ENCODE results near the gene ACOX3.
"Not testable (repeated sequence)": the region's sequence is repeated elsewhere in the genome, so short reads cannot be mapped to it uniquely, and the experiment has no call there.

ACOX3 gene

DNA sequence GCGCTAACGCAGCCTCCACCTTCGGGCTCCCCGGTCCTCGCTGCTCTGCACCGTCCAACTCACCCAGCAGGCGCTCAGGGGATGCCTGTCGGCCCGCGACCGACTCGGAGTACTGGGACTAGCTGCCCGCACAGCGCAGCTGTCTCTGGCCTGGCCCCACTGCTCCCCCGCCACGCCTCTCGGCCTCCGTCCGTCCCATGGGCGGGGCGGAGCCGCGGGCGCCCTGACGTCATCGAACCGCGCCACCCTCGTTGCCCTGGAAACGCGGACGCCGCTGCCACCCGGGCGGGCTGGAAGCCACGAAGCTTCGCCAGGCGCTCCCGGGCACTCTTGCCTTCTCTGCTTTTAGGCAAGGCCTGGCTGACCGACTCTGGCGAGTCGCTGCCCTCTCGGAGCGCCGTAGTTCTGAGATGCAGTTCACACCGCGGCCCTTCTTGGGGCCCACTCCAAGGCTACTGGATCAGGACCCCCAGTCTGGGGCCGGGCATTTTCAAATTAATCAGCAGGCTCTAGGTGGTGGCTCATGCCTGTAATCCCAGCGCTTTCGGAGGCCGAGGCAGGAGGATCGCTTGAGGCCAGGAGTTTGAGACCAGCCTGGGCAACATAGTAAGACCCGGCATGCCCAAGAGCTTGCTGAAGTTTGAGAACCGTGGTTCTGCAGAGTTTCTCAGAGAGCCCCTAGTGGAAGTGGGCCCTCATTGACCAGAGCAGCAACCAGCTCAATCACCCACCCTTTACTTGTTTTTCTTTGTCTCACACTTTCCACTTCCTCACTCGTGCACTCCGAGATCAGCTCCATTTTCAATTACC lies 12.0 kb downstream of the ACOX3 start:
- DNase-seq, result peak; percentile 48

DNA sequence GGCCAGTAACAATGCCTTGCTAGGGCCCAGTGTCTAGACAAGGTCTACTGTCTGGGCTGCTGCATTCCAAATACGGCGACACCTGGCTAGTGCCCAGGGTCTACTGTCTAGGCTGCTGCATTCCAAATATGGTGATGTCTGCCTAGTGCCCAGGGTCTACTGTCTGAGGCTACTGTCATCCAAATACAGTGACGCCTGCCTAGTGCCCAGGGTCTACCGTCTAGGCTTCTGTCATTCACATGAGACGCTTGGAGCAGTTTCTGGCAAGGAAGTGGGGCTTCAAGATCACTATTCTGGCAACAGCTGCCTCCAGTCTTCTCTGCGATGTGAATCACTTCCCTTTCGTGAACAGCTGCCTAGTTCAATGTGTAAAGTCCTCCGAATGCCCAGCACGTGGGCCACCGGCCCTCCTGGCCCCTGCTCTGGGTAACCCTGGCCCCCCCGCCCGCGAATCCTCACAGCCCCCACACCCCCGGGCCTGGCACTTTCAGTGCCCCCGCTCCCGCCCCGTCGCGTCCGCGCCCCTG lies 12.7 kb downstream of the ACOX3 start:
- no peak for DNase-seq

DNA sequence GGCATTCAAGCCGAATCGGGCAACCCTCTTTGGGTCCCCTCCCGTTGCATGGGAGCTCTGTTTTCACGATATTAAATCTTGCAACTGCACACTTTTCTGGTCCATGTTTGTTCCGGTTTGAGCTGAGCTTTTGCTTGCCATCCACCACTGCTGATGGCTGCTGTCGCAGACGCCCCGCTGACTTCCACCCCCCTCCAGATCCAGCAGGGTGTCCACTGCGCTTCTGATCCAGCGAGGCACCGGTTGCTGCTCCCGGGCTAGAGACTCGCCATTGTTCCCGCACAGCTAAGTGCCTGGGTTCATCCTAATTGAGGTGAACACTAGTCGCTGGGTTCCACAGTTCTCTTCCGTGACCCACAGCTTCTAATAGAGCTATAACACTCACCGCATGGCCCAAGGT lies 13.3 kb downstream of the ACOX3 start:
- no peak for DNase-seq

DNA sequence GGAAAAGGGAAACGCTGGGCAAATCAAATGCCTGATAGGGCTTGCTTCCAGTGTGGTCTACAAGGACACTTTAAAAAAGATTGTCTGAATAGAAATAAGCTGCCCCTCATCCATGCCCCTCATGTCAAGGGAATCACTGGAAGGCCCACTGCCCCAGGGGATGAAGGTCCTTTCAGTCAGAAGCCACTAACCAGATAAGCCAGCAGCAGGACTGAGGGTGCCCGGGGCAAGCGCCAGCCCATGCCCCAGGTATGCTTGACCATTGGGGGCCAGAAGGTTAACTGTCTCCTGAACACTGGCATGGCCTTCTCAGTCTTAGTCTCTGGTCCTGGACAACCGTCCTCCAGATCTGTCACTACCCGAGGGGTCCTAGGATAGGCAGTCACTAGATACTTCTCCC lies 17.7 kb downstream of the ACOX3 start:
- no peak for DNase-seq

DNA sequence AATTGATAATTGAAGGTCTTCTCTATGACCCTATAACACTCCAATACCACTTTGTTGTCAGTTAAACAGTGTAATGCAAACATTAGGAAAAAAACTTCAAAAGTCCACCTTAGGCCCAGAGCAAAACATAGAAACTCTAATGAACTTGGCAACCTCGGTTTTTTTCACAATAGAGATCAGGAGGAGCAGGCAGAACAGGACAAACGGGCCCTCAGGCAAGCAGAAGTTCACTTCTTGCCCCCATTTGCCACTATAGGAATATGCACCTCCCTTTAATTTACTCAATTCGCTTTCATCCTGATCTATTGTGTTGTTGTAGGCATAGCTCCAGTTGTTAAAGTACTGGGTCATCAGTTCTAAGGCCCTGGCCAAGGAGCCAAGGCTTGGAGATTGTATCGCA lies 18.2 kb downstream of the ACOX3 start:
- no peak for DNase-seq

DNA sequence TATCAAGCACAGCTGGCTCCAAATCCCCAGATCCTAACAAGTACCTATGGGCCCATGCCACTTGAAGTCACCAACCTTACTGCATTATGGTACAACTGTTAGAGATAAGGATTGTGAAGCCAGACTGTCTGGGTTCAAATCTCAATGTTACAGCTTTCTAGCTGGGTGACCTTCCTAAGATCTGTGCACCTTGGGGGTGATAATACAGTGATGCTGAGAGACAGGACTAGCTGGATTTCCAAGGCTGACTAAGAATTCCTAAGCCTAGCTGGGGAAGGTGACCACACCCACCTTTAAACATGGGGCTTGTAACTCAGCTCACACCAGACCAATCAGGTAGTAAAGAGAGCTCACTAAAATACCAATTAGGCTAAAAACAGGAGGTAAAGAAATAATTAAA lies 20.4 kb downstream of the ACOX3 start:
- DNase-seq, result not testable (repeated sequence)

DNA sequence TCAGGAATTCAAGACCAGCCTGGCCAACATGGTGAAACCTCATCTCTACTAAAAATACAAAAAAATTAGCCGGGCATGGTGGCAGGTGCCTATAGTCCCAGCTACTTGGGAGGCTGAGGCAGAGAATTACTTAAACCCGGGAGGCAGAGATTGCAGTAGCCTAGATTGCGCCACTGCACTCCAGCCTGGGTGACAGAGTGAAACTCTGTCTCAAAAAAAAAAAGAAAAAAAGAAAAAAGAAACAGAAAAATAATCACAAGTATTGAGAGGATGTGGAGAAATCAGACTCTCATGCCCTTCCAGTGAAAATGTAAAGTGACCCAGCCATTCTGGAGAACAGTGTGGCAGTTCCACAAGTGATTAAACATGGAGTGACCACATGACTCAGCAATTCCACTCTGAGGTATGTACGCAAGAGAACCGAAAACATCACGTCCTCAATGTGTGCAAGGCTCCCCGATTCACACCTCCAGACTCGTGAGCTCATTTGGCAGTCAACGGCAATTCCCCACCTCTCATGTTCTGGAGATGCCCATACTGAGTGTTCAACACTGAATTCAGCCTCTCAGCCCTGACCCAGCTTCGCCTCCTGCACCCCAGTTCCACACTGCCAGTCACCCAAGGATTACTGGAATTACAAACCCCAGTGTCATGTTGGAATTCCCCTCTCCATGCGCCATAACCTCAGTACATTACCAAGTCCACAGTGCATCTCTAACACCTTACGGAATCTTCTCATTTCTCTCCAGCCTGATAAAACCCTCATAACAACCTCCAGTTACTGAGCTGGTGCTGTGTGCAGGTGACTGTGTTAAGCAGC lies 21.1 kb downstream of the ACOX3 start:
- DNase-seq, result no peak

DNA sequence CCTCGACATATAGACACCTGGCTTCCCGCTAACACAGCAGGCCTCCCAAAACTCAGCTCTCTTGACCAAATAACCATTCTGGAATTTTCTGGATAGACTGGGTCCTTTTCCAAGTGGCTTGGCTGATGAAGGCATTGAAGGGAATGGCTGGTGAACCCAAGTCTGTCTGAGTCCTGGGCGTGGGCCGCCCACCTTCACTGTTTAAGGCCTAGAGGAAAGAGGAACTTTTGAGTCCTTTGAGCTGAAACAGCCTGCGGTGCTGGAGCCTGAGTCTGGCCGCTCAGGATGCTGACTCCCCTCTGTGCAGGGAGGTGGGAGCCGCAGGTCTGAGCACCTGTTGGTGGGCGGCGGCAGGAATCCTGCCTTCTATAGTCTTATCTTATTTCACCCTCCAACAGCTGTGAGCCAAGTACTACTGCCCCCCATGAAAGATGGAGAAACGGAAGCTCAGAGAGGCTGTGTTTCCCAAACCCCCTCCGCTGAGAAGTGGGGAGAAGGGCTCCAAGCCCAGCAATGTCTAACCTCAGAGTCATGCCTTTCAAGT lies 23.4 kb downstream of the ACOX3 start:
- no peak for DNase-seq

DNA sequence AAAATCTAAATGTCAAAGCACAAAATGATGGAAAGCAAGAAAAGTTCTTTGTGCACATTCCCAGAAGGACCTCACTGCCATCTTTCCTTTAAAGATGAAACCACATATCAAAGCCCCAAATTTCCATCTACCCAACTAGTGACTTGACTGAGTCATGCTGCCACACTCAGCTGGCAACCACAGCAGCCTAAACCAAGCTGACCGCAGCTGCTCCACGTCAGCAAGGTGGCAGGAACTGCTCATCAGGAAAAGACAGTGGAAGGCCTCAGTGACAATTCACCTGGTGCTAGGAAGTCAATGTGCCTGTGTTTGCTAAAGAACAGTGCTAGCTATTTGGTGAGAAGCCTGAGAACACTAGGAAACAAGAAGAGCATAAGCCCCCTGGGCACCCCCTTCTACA lies 26.1 kb downstream of the ACOX3 start:
- DNase-seq, result no peak

DNA sequence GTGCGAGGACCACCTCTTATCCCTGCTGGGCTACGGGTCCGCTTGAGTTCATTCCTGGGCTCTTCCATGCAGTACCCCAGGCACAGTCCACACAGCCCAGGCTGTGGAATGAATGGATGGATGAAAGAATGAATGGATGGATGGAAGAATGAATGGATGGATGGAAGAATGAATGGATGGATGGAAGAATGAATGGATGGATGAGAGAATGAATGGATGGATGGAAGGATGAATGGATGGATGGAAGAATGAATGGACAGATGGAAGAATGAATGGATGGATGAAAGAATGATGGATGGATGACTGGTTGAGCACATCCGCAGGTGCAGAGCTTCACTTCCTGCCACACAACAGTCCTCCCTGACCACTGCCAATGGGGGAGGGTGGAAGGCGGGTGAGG lies 28.2 kb downstream of the ACOX3 start:
- DNase-seq, result no peak

DNA sequence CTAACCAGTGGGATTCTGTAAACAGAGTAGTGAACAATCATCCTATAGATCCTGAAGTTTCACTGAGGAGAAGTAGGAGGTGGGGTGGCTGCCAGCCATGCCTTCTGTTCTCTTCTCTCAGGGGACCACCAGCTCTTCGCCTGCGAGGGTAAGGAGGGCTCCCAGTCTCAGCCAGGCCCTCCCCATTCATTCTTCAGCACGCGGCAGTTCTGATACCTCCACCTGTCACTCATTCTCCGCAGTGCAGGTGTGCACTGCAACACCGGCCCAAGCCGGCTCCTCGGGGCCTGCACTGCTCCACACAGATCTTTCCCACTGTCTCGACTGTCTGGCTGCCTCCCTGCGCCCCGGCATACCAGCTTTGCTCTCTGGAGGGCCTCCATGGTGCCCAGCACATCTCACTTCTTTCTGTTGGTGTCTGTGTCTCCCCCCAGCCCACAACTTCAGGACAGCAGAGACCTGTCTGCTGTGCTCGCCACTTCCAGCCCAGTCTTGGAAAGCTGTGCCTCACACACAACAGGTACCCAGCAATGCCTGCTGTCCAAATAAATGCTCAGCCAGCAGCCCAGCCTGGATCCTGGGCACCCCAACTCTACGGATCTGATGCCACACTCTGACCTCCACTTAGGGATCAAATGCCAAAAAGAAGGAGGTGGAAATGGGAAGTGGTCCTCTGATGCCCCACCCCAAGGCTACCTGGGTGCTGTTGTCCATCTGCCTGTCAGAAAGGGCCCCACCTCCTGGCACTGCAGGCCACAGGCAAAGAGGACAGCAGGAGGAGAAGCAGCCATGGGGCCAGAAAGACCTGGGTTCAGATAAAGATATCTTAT lies 29.0 kb downstream of the ACOX3 start:
- no peak for DNase-seq

DNA sequence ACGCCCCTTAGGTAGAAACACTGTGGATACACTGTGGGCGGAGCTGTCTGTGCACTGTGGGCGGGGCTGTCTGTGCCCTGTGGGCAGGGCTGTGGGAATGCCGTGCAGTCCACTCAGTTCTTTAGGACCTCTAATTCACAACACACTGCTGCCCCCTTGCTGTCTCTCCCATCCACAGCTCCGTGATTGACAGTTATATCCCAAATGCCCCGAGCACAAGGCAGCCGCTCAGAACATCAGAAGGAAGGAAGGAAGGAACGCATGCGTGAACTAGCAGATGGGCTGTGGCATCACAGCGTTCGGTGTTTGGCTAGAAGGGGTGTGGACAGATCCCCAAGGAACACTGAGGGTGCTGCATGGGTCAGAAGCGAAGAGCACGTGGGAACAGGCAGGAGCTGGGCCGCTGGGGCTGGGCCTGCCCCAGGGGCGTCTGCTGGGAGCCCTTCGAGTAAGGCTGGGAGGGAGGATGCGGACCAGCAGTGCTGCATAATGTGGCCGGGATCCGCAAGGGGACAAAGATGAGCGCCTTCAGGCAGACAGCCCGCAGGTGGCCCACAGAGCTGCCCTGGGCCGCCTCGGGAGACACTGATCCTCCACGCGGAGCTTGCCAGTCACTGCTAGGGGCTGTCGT lies 29.8 kb downstream of the ACOX3 start:
- no peak for DNase-seq

DNA sequence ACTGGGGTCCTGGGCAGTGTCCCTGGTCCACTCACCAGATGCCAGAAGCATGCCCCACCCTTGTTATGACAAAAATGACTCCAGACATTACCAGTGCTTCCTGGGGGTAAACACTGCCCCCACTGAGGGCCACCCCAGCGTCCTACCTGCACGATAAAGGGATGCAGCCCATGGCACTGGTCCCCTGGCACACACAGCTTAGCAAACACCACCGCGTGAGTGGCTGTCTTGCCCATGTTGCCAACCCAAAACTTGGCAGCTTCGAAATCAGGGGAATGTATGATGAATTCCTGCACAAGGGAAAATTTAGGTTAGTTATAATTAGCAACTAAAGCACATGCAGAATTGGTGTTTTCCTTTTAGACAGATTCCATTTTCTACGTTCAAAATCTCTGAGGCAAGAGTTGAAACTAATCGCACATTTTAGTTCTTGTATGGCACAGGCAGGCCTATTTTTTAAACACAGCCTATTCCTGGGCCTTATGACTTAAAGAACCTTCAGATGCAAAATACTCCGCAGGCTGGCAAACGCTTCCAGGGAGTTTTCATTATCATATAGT lies 30.4 kb downstream of the ACOX3 start:
- no peak for DNase-seq

DNA sequence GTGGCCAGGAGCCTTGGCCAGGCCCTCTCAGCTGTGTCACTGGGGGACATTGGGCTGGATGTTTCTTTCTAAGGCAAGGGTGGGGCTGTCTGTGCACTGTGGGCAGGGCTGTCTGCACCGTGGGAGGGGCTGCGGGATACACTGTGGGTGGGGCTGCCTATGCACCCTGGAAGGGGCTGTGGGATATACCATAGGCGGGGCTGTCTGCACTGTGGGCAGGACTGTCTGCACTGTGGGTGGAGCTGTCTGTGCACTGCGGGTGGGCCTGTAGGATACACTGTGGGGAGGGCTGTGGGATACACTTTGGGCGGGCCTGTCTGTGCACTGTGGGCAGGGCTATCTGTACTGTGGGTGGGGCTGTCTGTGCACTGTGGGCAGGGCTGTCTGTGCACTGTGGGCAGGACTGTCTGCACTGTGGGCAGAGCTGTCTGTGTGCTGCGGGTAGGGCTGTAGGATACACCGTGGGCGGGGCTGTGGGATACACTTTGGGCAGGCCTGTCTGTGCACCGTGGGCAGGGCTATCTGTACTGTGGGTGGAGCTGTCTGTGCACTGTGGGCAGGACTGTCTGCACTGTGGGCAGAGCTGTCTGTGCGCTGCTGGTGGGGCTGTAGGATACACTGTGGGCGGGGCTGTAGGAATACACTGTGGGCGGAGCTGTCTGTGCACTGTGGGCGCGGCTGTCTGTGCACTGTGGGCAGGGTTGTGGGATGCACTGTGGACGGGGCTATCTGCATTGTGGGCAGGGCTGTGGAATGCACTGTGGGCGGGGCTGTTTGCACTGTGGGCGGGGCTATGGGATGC lies 31.1 kb downstream of the ACOX3 start:
- no peak for DNase-seq

DNA sequence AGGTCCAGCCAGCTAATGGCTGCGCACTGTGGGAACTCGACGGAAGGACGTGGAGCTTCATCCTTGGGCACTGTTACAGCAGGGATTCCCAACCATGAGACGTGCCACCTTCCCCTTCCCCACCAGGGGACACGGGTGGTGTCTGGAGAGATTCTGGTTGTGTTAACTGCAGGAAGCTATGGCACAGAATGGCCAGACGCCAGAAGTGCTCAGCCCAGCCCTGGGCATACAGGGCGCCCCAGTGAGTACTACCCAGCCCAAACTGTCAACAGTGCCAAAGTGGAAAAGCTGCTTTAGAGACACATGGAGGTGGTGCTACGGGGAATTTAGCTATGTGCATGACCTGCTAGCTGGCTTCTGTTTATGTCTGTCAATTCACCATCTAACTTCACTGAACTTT lies 32.8 kb downstream of the ACOX3 start:
- DNase-seq, result no peak

DNA sequence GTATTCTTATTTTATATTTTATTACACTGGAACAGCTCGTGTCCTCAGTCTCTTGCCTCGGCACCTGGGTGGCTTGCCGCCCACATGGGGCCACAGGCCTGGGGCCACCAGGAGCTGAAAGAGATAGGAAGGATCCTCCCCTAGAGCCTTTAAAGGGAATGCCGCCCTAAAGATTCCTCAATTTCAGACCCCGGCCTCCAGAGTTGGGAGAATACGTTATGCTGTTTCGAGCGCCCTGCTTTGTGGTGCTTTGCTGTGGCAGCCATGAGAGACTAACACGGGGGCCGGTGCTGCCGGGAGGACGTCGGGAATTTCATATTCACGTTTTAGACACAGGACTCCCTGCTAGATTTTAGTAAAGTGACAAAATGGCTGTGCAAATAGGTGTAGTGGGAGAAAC lies 33.2 kb downstream of the ACOX3 start:
- no peak for DNase-seq

DNA sequence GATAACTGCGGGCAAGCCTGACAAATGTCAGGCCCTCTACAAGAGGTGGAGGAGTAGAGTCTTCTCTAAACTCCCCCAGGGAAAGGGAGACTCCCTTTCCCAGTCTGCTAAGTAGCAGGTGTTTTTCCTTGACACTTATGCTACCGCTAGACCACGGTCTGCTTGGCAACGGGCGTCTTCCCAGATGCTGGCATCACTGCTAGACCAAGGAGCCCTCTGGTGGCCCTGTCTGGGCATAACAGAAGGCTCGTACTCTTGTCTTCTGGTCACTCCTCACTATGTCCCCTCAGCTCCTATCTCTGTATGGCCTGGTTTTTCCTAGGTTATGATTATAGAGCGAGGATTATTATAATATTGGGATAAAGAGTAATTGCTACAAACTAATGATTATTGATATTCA lies 33.6 kb downstream of the ACOX3 start:
- DNase-seq, result not testable (repeated sequence)

DNA sequence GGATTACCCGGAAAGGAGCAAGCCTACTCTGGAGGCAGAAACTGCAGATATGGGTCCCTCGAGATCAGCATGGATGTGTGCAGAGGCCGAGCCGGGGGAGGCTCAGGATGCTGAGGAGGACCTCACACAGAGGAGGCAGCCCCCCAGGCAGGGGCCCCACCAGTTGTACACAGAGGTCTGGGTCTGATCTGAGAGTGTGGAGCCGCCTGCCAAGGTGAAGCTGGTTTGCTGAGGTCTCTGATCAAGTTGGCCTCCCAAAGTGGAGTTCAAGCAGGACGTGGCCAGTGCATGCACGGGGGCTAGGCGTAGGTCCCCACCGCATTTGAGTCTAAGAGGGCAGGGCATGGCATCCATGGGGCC lies 35.0 kb downstream of the ACOX3 start:
- no peak for DNase-seq

DNA sequence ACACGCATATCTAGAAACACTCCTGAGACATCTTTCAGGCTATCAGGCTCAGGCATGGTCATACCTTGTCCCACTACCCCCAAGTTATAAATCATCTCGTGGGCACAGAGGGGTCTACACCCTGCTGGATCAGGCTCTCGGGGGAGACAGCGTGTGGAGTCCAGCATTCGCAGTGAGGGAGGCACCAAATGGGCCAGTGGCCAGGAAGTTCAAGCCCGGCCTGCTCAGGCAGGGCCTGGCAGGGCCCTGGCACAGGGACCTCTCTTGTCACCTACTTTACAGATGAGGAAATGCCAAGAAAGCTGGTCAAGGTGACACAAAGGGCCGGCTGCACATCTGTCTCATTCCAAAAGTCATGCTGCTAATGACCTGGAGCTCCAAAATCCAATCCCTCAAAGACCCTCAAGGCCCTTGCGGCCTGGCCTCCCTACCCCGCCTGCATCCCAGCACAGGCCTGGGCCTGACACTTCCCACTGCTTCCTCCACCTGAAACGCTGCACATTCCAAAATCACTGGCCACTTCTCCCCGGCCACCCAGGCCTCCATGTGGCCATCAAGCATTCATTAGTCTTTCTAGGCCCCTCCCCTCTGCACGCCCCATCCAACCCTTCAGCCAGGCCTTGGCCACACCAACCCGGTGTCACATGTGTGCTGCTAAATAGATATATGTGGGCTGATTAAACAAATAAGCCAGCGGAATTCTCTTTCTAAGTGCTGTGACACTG lies 35.6 kb downstream of the ACOX3 start:
- no peak for DNase-seq

DNA sequence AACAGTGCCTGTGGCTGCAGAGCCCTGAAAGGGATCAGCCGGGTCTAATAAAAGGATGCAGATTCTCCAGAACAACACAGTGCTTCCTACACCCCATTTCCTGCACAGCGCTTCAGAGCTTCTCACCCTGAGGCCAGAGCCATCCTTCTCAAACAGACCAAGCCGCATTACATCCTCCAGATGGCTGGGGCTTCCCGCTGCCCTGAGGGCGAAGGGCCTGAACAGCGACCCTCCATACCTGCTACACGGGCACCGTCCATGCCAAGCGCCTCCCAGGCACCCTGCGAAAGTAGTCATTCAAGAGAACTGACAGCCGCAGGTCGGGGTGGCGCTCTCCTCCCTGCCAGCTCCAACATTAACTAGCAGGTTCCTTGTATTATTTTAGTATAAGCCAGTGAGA lies 36.5 kb downstream of the ACOX3 start:
- DNase-seq, result no peak
